Karpas-422 (cell line): Measurements from ENCODE around the gene RDH13. TPM values are rescaled to one million over a fixed set of nuclear protein-coding genes. Genes with fewer than 3 reads are reported as not detected.
"Not testable (repeated sequence)": the region's sequence is repeated elsewhere in the genome, so short reads cannot be mapped to it uniquely, and the experiment has no call there.

Experiments
- DNase-seq: peaks from one replicate; pipeline ENCODE4 v3.0.0-alpha.2; 2015
- H2AFZ ChIP-seq: fragments of 200-600 bp; sonication (generic); 2 replicates; pipeline ENCODE4 v1.6.1; 2014; ENCODE audit warnings: antibody characterized with exemption, low read length, mixed read lengths
- H3K27ac ChIP-seq: fragments of 200-600 bp; sonication (generic); 2 replicates; pipeline ENCODE4 v1.5.1; 2014; ENCODE audit warnings: mild to moderate bottlenecking, low read length, moderate library complexity
- H3K27me3 ChIP-seq: fragments of 200-600 bp; sonication (generic); 2 replicates; pipeline ENCODE4 v1.6.1; 2014; ENCODE audit warnings: low read length, mixed read lengths
- H3K36me3 ChIP-seq: fragments of 200-600 bp; sonication (generic); 2 replicates; pipeline ENCODE4 v1.6.1; 2014; ENCODE audit warnings: low read length, mixed read lengths; ENCODE audit not compliant: insufficient read depth
- H3K4me1 ChIP-seq: fragments of 200-600 bp; sonication (generic); 2 replicates; pipeline ENCODE4 v1.6.1; 2014; ENCODE audit warnings: mild to moderate bottlenecking, low read length, mixed read lengths
- H3K4me2 ChIP-seq: fragments of 200-600 bp; sonication (generic); 2 replicates; pipeline ENCODE4 v1.6.1; 2014; ENCODE audit warnings: low read length, low read depth, mild to moderate bottlenecking; ENCODE audit not compliant: poor library complexity, severe bottlenecking
- H3K4me3 ChIP-seq: fragments of 200-600 bp; sonication (generic); 2 replicates; pipeline ENCODE4 v1.5.1; 2014; ENCODE audit warnings: mild to moderate bottlenecking, antibody characterized with exemption, low read length, mixed read lengths
- H3K79me2 ChIP-seq: fragments of 200-600 bp; sonication (generic); 2 replicates; pipeline ENCODE4 v1.6.1; 2014; ENCODE audit warnings: mild to moderate bottlenecking, low read length, mixed read lengths
- H3K9ac ChIP-seq: fragments of 200-600 bp; sonication (generic); 2 replicates; pipeline ENCODE4 v1.6.0; 2014; ENCODE audit warnings: low read length
- H3K9me2 ChIP-seq: fragments of 200-600 bp; sonication (generic), shearing (Covaris generic); replicated peaks from 2 replicates; pipeline ENCODE4 v1.6.0; 2014; ENCODE audit warnings: mild to moderate bottlenecking, low read length, moderate library complexity; ENCODE audit not compliant: insufficient read depth
- H3K9me3 ChIP-seq: fragments of 300-700, 200-600 bp; sonication (generic); 2 replicates; pipeline ENCODE4 v1.6.1; 2014; ENCODE audit warnings: low read length, mixed read lengths
- H4K20me1 ChIP-seq: fragments of 200-600 bp; sonication (generic); 2 replicates; pipeline ENCODE4 v1.6.1; 2014; ENCODE audit warnings: mild to moderate bottlenecking, antibody characterized with exemption, low read length, low read depth; ENCODE audit not compliant: insufficient read depth
- total RNA-seq: library from RNA; depleted of rRNA; stranded (reverse); fragments of >200 nt; shearing (Covaris generic); gene quantifications from 2 replicates; pipeline ENCODE4 v1.2.3, GENCODE V29; 2014; ENCODE audit warnings: low replicate concordance; rRNA removed

RDH13 gene
- total RNA-seq, 1 experiment from 2014 or later: 16.4 TPM

- DNase-seq: peak; percentile 98
- Histone ChIP-seq H3K9me3 (peaks cover 15% of the 10 kb centered on the region), H3K79me2 (peaks cover 8% of the 10 kb centered on the region), H3K27ac (no peak overlapping the region), H3K27me3 (no peaks in the 10 kb centered on the region), H3K9ac (peak overlapping the region; percentile 10; the same call in 1 of the 2 replicates), H3K9me2 (no peaks in the 10 kb centered on the region), H2AFZ (peak overlapping the region; percentile 79; the same call in 1 of the 2 replicates), H3K36me3 (peaks cover 13% of the 10 kb centered on the region), H3K4me2 (peak overlapping the region; percentile 51), H4K20me1 (no peaks in the 10 kb centered on the region), H3K4me1 (peaks cover 6% of the 10 kb centered on the region), H3K4me3 (peak overlapping the region; percentile 65)
Measured at GRCh38 chr19:55005684-55006488, 57.1 kb downstream of the RDH13 start.

- Histone ChIP-seq H3K9me3 (peaks cover 15% of the 10 kb centered on the region), H3K4me2 (no peak overlapping the region), H3K9me2 (no peaks in the 10 kb centered on the region), H3K79me2 (no peaks in the 10 kb centered on the region), H3K4me1 (no peaks in the 10 kb centered on the region), H3K27ac (no peak overlapping the region), H3K27me3 (no peaks in the 10 kb centered on the region), H2AFZ (no peak overlapping the region), H3K36me3 (peaks cover 13% of the 10 kb centered on the region), H4K20me1 (no peaks in the 10 kb centered on the region), H3K4me3 (no peak overlapping the region), H3K9ac (no peak overlapping the region)
- no peak for DNase-seq
Measured at GRCh38 chr19:55000761-55001160, 62.2 kb downstream of the RDH13 start.

DNA sequence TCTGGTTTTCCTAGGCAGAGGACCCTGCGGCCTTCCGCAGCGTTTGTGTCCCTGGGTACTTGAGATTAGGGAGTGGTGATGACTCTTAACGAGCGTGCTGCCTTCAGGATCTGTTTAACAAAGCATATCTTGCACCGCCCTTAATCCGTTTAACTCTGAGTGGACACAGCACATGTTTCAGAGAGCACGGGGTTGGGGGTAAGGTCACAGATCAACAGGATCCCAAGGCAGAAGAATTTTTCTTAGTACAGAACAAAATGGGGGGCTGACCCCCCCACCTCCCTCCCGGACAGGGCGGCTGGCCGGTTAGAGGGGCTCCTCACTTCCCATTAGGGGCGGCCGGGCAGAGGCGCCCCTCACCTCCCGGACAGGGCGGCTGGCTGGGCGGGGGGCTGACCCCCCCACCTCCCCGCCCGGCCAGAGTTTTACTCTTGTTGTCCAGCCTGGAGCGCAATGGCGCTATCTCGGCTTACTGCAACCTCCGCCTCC is 64.2 kb downstream of the RDH13 start:
- not testable (repeated sequence) for H4K20me1 ChIP-seq, H2AFZ ChIP-seq, H3K27ac ChIP-seq, H3K79me2 ChIP-seq, H3K9me3 ChIP-seq, H3K9me2 ChIP-seq, H3K9ac ChIP-seq, H3K4me3 ChIP-seq, DNase-seq, H3K4me2 ChIP-seq, H3K36me3 ChIP-seq, H3K27me3 ChIP-seq, H3K4me1 ChIP-seq

GRCh38 chr19:54995561-54995960 is 67.4 kb downstream of the RDH13 start:
- DNase-seq: no peak
- H3K9me2 ChIP-seq: no peaks in the 10 kb centered on the region
- H3K9ac ChIP-seq: no peak overlapping the region
- no peak overlapping the region for H3K4me3 ChIP-seq
- H3K27me3 ChIP-seq: no peaks in the 10 kb centered on the region
- no peak overlapping the region for H3K27ac ChIP-seq
- no peaks in the 10 kb centered on the region for H3K79me2 ChIP-seq
- H4K20me1 ChIP-seq: no peaks in the 10 kb centered on the region
- H2AFZ ChIP-seq: no peak overlapping the region
- H3K4me1 ChIP-seq: no peaks in the 10 kb centered on the region
- no peaks in the 10 kb centered on the region for H3K9me3 ChIP-seq
- H3K36me3 ChIP-seq: no peaks in the 10 kb centered on the region
- H3K4me2 ChIP-seq: no peak overlapping the region

Other genes starting within 250 kb of the RDH13 start
- not detected in 2 replicates for gene KIR3DL1, start 246.7 kb downstream of the RDH13 start, total RNA-seq
- not detected in 2 replicates for gene KIR2DS4, start 230.5 kb downstream of the RDH13 start, total RNA-seq
- not detected in 2 replicates for gene KIR3DL2, start 212.7 kb downstream of the RDH13 start, total RNA-seq
- gene FCAR, start 188.9 kb downstream of the RDH13 start, total RNA-seq: not detected in 2 replicates
- not detected in 2 replicates for gene NCR1, start 157.0 kb downstream of the RDH13 start, total RNA-seq
- gene NLRP7, start 115.6 kb downstream of the RDH13 start, total RNA-seq: 0.11 and 0.18 TPM in 2 replicates
- 28.2 and 35.0 TPM in 2 replicates for gene NLRP2, start 96.8 kb downstream of the RDH13 start, total RNA-seq
- gene GP6, start 24.9 kb downstream of the RDH13 start, total RNA-seq: 0.26 TPM in 1 of 2 replicates, not detected in the other
- not detected in 2 replicates for gene EPS8L1, start 12.7 kb upstream of the RDH13 start, total RNA-seq
- gene PPP1R12C, start 54.5 kb upstream of the RDH13 start, total RNA-seq: 81.8 and 267 TPM in 2 replicates
- gene TNNT1, start 86.1 kb upstream of the RDH13 start, total RNA-seq: 10.4 and 39.0 TPM in 2 replicates
- 0.93 and 1.2 TPM in 2 replicates for gene TNNI3, start 94.6 kb upstream of the RDH13 start, total RNA-seq
- 2.5 and 4.2 TPM in 2 replicates for gene DNAAF3, start 103.5 kb upstream of the RDH13 start, total RNA-seq
- gene SYT5, start 117.1 kb upstream of the RDH13 start, total RNA-seq: not detected in 2 replicates
- 1.4 TPM in 1 of 2 replicates, not detected in the other for gene PTPRH, start 146.4 kb upstream of the RDH13 start, total RNA-seq
- 7.8 and 9.5 TPM in 2 replicates for gene TMEM86B, start 165.6 kb upstream of the RDH13 start, total RNA-seq
- gene PPP6R1, start 195.9 kb upstream of the RDH13 start, total RNA-seq: 134 and 231 TPM in 2 replicates
- gene HSPBP1, start 217.0 kb upstream of the RDH13 start, total RNA-seq: 35.0 and 62.5 TPM in 2 replicates
- 15.5 and 31.0 TPM in 2 replicates for gene BRSK1, start 220.8 kb upstream of the RDH13 start, total RNA-seq